ENCODE results near the gene SACM1L. TPM values are rescaled to one million over a fixed set of nuclear protein-coding genes. Genes with fewer than 3 reads are reported as not detected.

The SACM1L gene
- total and polyA plus RNA-seq, 2 of the 8 experiments (the other 6 are each of a cell fraction or from before 2014, with no cell fraction given): 20.1 to 61.0 TPM

GRCh38 chr3:45782381-45782780 lies 93.2 kb downstream of the SACM1L start (continued):
- TF ChIP-seq CHD7 (IDR thresholded peaks at IDR 0.05; ENCODE audit: insufficient replicate concordance, low read length) (no peak), SIRT6 (IDR thresholded peaks at IDR 0.05; ENCODE audit: low read length) (no peak), SUZ12 (IDR thresholded peaks at IDR 0.05; ENCODE audit: low read length) (no peak), PHF8 (conservative IDR thresholded peaks at IDR 0.05; ENCODE audit: low read depth, low read length) (no peak), YY1 (IDR thresholded peaks at IDR 0.05; ENCODE audit: low read depth, low read length) (no peak), ASH2L (IDR thresholded peaks at IDR 0.05; ENCODE audit: low read length) (no peak), POLR2AphosphoS5 (IDR thresholded peaks at IDR 0.05; ENCODE audit: low read depth, low read length) (no peak), KDM4A (IDR thresholded peaks at IDR 0.05; ENCODE audit: low read depth, low read length, severe bottlenecking) (no peak), MAX (IDR thresholded peaks at IDR 0.05) (no peak), RAD21 (IDR thresholded peaks at IDR 0.05 in 1 of 2, conservative IDR thresholded peaks at IDR 0.05 in 1 of 2; ENCODE audit: low read depth in 2 of 2, low read length in 2 of 2) (no peak), E2F6 (IDR thresholded peaks at IDR 0.05) (no peak)

Measured in H1 (cell line).